ENCODE measurements around the gene RFX5.

- TF ChIP-seq CTCF (conservative IDR thresholded peaks at IDR 0.05; ENCODE audit: low read length) (no peak), EZH2phosphoT487 (IDR thresholded peaks at IDR 0.05; ENCODE audit: borderline replicate concordance) (no peak)
Measured at GRCh38 chr1:151356696-151357095, 9.6 kb upstream of the RFX5 start.
